GM23248 (cell line): ENCODE measurements around the gene SMC1A.

ENCODE experiments used
- EZH2 ChIP-seq: fragments of 200-600 bp; sonication (generic); IDR thresholded peaks from 2 replicates; pipeline ENCODE4 v1.6.1; 2018; ENCODE audit warnings: antibody characterized with exemption, mild to moderate bottlenecking; ENCODE audit not compliant: insufficient read depth, poor library complexity, severe bottlenecking
- EZH2phosphoT487 ChIP-seq: fragments of 200-600 bp; sonication (generic); IDR thresholded peaks from 2 replicates; pipeline ENCODE4 v1.6.1; 2018; ENCODE audit warnings: antibody characterized with exemption, moderate library complexity, mild to moderate bottlenecking, low read depth; ENCODE audit not compliant: insufficient read depth

GRCh38 chrX:53449632-53450031, 27.2 kb upstream of the SMC1A start:
- no peak for TF ChIP-seq EZH2
- TF ChIP-seq EZH2phosphoT487 = no peak
